Osteocyte (in vitro differentiated cells): ENCODE data around the gene ZNF385B. TPM values are rescaled to one million over a fixed set of nuclear protein-coding genes. Genes with fewer than 3 reads are reported as not detected.

ENCODE experiments used
- DNase-seq: peaks from one replicate; pipeline ENCODE4 v3.0.0; 2021; ENCODE audit warnings: mixed read lengths; ENCODE audit not compliant: unreplicated experiment; ENCODE audit errors: extremely low spot score
- H3K27ac Mint-ChIP-seq: one replicate; pipeline ENCODE4 v1.8.0; 2021; ENCODE audit warnings: mild to moderate bottlenecking, mixed read lengths; ENCODE audit not compliant: unreplicated experiment
- H3K27me3 Mint-ChIP-seq: one replicate; pipeline ENCODE4 v1.8.0; 2021; ENCODE audit warnings: mixed read lengths; ENCODE audit not compliant: unreplicated experiment
- H3K36me3 Mint-ChIP-seq: one replicate; pipeline ENCODE4 v1.8.0; 2021; ENCODE audit warnings: mixed read lengths; ENCODE audit not compliant: unreplicated experiment
- H3K4me1 Mint-ChIP-seq: one replicate; pipeline ENCODE4 v1.8.0; 2021; ENCODE audit warnings: mixed read lengths; ENCODE audit not compliant: unreplicated experiment
- H3K4me3 Mint-ChIP-seq: one replicate; pipeline ENCODE4 v1.8.0; 2021; ENCODE audit warnings: mild to moderate bottlenecking, moderate library complexity, mixed read lengths; ENCODE audit not compliant: unreplicated experiment
- H3K9me3 Mint-ChIP-seq: one replicate; pipeline ENCODE4 v1.8.0; 2021; ENCODE audit warnings: mixed read lengths; ENCODE audit not compliant: unreplicated experiment
- CTCF ChIP-seq: fragments of 200-600 bp; sonication (generic); IDR thresholded peaks from 2 replicates; pipeline ENCODE4 v1.5.0; 2021; ENCODE audit warnings: antibody characterized with exemption, mild to moderate bottlenecking, moderate library complexity
- total RNA-seq: library from RNA; stranded (reverse); gene quantifications from 2 replicates; pipeline ENCODE4 v1.2.1, GENCODE V29; 2021

Gene ZNF385B
- total RNA-seq, 1 donor from 2014 or later = 0.13 TPM

- Mint-ChIP-seq H3K4me1 (peaks cover 5% of the 10 kb centered on the region), H3K27ac (no peak overlapping the region), H3K9me3 (peaks cover 3% of the 10 kb centered on the region), H3K27me3 (no peaks in the 10 kb centered on the region), H3K4me3 (no peak overlapping the region), H3K36me3 (no peaks in the 10 kb centered on the region)
- no peak for DNase-seq
- TF ChIP-seq CTCF = no peak
Measured at GRCh38 chr2:179605341-179605740, 256.1 kb downstream of the ZNF385B start.

GRCh38 chr2:179604598-179604997 is 256.8 kb downstream of the ZNF385B start:
- Mint-ChIP-seq H3K9me3 (no peaks in the 10 kb centered on the region), H3K4me1 (peaks cover 5% of the 10 kb centered on the region), H3K27ac (no peak overlapping the region), H3K27me3 (no peaks in the 10 kb centered on the region), H3K4me3 (no peak overlapping the region), H3K36me3 (no peaks in the 10 kb centered on the region)
- no peak for DNase-seq
- no peak for TF ChIP-seq CTCF

GRCh38 chr2:179602452-179602851 is 259.0 kb downstream of the ZNF385B start:
- no peak for DNase-seq
- Mint-ChIP-seq H3K36me3 (no peaks in the 10 kb centered on the region), H3K4me3 (no peak overlapping the region), H3K27ac (no peak overlapping the region), H3K4me1 (no peaks in the 10 kb centered on the region), H3K9me3 (no peaks in the 10 kb centered on the region), H3K27me3 (no peaks in the 10 kb centered on the region)
- no peak for TF ChIP-seq CTCF

- no peaks in the 10 kb centered on the region for H3K27me3 Mint-ChIP-seq
- TF ChIP-seq CTCF = no peak
- no peak for DNase-seq
- H3K9me3 Mint-ChIP-seq = peaks cover 5% of the 10 kb centered on the region
- H3K4me3 Mint-ChIP-seq = no peak overlapping the region
- H3K36me3 Mint-ChIP-seq = no peaks in the 10 kb centered on the region
- peaks cover 17% of the 10 kb centered on the region for H3K4me1 Mint-ChIP-seq
- no peak overlapping the region for H3K27ac Mint-ChIP-seq
Measured at GRCh38 chr2:179596018-179596417, 265.4 kb downstream of the ZNF385B start.

GRCh38 chr2:179595284-179595683 is 266.1 kb downstream of the ZNF385B start:
- Mint-ChIP-seq H3K27me3 (no peaks in the 10 kb centered on the region), H3K27ac (no peak overlapping the region), H3K4me3 (no peak overlapping the region), H3K9me3 (peaks cover 5% of the 10 kb centered on the region), H3K4me1 (peaks cover 17% of the 10 kb centered on the region), H3K36me3 (no peaks in the 10 kb centered on the region)
- DNase-seq = no peak
- TF ChIP-seq CTCF = no peak
